Upper lobe of right lung (tissue), 1 donor: ENCODE data around the gene KAZALD1. TPM values are rescaled to one million over a fixed set of nuclear protein-coding genes. Genes with fewer than 3 reads are reported as not detected.

Source experiments
- ATAC-seq: fragments of 200-7000 bp; cut with Tn5 transposase; one replicate; pipeline ENCODE4 v1.9.1; 2020; ENCODE audit warnings: mild to moderate bottlenecking, moderate library complexity
- DNase-seq: peaks from one replicate; pipeline ENCODE4 v3.0.0-alpha.2; 2020
- H3K27ac ChIP-seq: fragments of 200-600 bp; one replicate; pipeline ENCODE4 v1.8.0; 2022
- H3K27me3 ChIP-seq: fragments of 200-600 bp; one replicate; pipeline ENCODE4 v1.8.0; 2022; ENCODE audit warnings: mild to moderate bottlenecking
- H3K36me3 ChIP-seq: fragments of 200-600 bp; one replicate; pipeline ENCODE4 v1.8.0; 2022
- H3K4me1 ChIP-seq: fragments of 200-600 bp; one replicate; pipeline ENCODE4 v1.8.0; 2022
- H3K4me3 ChIP-seq: fragments of 200-600 bp; one replicate; pipeline ENCODE4 v1.8.0; 2022; ENCODE audit warnings: mild to moderate bottlenecking
- H3K9me3 ChIP-seq: fragments of 200-600 bp; one replicate; pipeline ENCODE4 v1.8.0; 2022
- intact Hi-C: fragments of 100-400 bp; cut with DNase I; formaldehyde crosslinking; loops from one replicate; pipeline ENCODE4 v1.11.0; 2022
- total RNA-seq: library from RNA; stranded (reverse); fragmentation: NEBNext Ultra II Directional; extraction: Animal tissue kit (Norgen Biotek cat#: 25700); gene quantifications from one replicate; pipeline ENCODE4 v1.2.1, GENCODE V29; 2021
- TF ChIP-seq, protein P1 (sequence below): fragments of 200-600 bp; IDR thresholded peaks from one replicate; pipeline ENCODE4 v1.8.0; 2022; ENCODE audit warnings: antibody characterized with exemption
- donor health status: DM: no; HTN: yes; CAD: no; lungs with severe emphysema.

KAZALD1 gene
- total RNA-seq, 1 donor from 2014 or later: 8.4 TPM

DNA sequence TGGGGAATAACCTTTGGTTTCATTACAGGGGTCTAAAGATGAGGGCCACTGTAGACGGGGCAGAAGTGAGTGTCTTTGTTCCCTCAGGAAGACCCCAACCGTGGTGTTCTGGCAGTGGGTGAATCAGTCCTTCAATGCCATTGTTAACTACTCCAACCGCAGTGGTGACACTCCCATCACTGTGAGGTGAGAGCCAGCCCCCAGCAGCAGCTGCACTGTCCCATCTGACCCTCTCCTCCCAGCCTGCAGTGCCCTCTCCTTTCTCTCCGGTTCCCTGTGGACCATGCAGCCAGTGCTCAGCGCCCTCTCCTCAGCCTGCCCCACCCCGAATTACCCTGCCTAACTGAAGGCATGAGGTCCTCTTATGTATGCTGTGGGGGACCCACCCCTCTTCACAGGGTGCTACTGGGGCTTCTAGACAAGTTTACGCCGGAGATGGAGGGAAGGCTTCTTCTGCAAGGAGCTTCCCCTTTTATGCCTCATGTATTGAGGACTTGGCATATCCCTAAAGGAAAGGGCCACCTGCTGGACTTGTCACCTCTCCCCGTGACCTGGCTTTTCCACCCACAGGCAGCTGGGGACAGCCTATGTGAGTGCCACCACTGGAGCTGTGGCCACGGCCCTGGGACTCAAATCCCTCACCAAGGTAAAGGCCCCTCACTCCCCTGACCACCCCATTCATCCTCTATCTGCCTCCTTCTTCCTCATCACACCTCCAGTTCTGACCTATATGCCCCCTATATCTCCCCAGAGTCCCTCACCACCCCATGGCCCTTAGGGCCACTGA is 25.7 kb upstream of the KAZALD1 start:
- peaks cover 8% of the 10 kb centered on the region for H3K4me1 ChIP-seq
- TF ChIP-seq, protein P1, sequence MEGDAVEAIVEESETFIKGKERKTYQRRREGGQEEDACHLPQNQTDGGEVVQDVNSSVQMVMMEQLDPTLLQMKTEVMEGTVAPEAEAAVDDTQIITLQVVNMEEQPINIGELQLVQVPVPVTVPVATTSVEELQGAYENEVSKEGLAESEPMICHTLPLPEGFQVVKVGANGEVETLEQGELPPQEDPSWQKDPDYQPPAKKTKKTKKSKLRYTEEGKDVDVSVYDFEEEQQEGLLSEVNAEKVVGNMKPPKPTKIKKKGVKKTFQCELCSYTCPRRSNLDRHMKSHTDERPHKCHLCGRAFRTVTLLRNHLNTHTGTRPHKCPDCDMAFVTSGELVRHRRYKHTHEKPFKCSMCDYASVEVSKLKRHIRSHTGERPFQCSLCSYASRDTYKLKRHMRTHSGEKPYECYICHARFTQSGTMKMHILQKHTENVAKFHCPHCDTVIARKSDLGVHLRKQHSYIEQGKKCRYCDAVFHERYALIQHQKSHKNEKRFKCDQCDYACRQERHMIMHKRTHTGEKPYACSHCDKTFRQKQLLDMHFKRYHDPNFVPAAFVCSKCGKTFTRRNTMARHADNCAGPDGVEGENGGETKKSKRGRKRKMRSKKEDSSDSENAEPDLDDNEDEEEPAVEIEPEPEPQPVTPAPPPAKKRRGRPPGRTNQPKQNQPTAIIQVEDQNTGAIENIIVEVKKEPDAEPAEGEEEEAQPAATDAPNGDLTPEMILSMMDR: no peak
- H3K27me3 ChIP-seq: no peaks in the 10 kb centered on the region
- ATAC-seq (no peak), DNase-seq (no peak)
- H3K27ac ChIP-seq: no peak overlapping the region
- H3K36me3 ChIP-seq: peaks cover 57% of the 10 kb centered on the region
- no peaks in the 10 kb centered on the region for H3K9me3 ChIP-seq
- intact Hi-C loops: no loop called here
- H3K4me3 ChIP-seq: no peak overlapping the region

DNA sequence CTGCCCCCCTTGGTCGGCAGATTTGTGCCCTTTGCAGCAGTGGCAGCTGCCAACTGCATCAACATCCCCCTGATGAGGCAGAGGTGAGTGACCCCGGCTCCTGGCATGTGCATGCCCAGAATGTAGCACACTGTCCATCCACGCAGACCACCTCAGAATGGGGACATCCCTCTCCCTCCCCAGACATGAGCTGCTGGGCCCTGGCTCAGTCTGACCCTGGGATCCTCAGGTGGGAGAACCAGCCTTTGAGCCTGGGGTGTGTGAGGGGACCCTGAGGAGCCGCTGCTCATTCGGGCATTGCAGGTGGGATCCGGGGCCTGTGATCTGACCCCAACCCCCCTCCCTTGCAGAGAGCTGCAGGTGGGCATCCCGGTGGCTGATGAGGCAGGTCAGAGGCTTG is 25.1 kb upstream of the KAZALD1 start:
- Histone ChIP-seq H3K4me1 (peaks cover 13% of the 10 kb centered on the region), H3K4me3 (no peak overlapping the region), H3K27ac (no peak overlapping the region), H3K27me3 (no peaks in the 10 kb centered on the region), H3K9me3 (no peaks in the 10 kb centered on the region), H3K36me3 (peaks cover 57% of the 10 kb centered on the region)
- intact Hi-C loops: no loop called here
- ATAC-seq (no peak), DNase-seq (no peak)
- TF ChIP-seq, protein P1: no peak

DNA sequence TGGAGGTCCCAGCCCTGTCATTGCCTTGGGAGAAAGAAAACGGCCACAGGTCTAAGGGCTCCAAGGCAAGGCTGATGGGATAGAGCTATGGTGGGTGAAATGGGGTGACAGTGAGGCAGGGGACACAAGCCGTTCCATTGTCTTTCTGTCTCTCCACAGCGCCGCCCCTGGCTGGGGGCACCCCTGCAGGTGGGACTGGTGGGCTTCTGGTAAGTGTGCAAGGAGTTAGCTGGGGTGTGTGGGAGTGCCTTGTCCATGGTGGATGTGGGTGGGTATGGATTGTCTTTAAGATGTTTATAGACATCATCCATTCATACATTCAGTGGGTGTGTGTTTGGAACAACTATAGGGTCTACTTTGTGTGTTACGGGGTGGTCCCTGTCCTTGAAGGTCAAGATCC is 23.3 kb upstream of the KAZALD1 start:
- H3K27ac ChIP-seq: no peak overlapping the region
- intact Hi-C loops: no loop called here
- H3K27me3 ChIP-seq: no peaks in the 10 kb centered on the region
- no peaks in the 10 kb centered on the region for H3K9me3 ChIP-seq
- DNase-seq (no peak), ATAC-seq (no peak)
- peaks cover 57% of the 10 kb centered on the region for H3K36me3 ChIP-seq
- H3K4me3 ChIP-seq: no peak overlapping the region
- peaks cover 17% of the 10 kb centered on the region for H3K4me1 ChIP-seq
- TF ChIP-seq, protein P1: no peak

DNA sequence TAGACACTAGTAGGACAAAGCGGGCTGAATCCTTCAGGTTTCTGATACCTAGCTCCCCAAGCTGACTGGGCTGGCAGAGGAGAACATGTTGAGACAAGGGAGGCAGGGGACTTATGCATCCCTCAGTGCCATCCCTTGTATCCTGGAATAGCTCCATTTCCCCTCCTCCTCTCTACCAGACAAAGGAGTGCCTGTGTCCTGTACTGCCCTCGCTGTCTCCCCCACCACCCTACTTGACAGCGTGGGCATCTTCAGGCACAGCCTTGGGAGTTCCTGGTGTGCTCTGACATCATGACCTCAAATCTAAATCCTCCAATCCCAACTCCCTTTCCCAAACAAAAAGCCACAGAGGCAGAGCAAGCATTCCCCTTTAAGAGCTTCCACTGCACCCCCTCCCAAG is 21.7 kb upstream of the KAZALD1 start:
- H3K4me1 ChIP-seq: peaks cover 20% of the 10 kb centered on the region
- no peaks in the 10 kb centered on the region for H3K9me3 ChIP-seq
- intact Hi-C loops: no loop called here
- no peak overlapping the region for H3K27ac ChIP-seq
- H3K4me3 ChIP-seq: no peak overlapping the region
- no peaks in the 10 kb centered on the region for H3K27me3 ChIP-seq
- ATAC-seq (no peak), DNase-seq (no peak)
- peaks cover 51% of the 10 kb centered on the region for H3K36me3 ChIP-seq
- TF ChIP-seq, protein P1: no peak

DNA sequence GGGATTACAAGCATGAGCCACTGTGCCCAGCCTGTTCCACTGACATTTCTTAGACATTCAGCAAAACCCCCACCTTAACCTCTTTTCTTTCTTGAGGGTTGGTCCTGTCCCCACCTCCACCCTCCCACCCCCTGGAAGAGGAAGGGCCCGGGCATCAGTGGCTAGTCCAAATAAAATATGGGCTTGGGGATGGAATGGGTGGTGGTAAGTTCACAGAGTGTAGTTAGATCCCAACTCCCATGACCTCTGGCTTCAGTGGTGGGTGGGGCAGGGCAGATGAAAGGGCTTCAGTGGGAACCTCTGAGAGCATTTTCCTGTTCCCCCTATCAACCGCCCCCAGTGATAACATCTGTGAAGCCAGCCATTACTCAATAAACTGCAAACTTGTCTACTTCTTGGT is 20.9 kb upstream of the KAZALD1 start:
- H3K27ac ChIP-seq: no peak overlapping the region
- TF ChIP-seq, protein P1: no peak
- ATAC-seq: no peak
- H3K4me3 ChIP-seq: no peak overlapping the region
- peaks cover 43% of the 10 kb centered on the region for H3K36me3 ChIP-seq
- no peaks in the 10 kb centered on the region for H3K27me3 ChIP-seq
- no peak for DNase-seq
- peaks cover 20% of the 10 kb centered on the region for H3K4me1 ChIP-seq
- no peaks in the 10 kb centered on the region for H3K9me3 ChIP-seq
- intact Hi-C loops: no loop called here
